Small intestine (tissue), 7 donors: ENCODE measurements around the gene POP4. TPM values are rescaled to one million over a fixed set of nuclear protein-coding genes. Genes with fewer than 3 reads are reported as not detected.

ENCODE experiments used
- DNase-seq, 2 donors: peaks; one replicate each; pipeline versions ENCODE4 v3.0.0 to v3.0.0-alpha.2; 2013
- FAIRE-seq: peaks from 2 replicates; lab custom pipeline; 2012; peaks lifted over from hg19 to GRCh38; lab: Jason Lieb, UNC
- H3K27ac ChIP-seq, 3 donors: one replicate each; pipeline ENCODE4 v1.5.1; 2013; ENCODE audit warnings: low read length in 2 of 3, mild to moderate bottlenecking in 2 of 3, control low read depth in 1 of 3, inconsistent platforms in 1 of 3, low read depth in 1 of 3, moderate library complexity in 1 of 3
- H3K27me3 ChIP-seq, 3 donors: one replicate each; pipeline ENCODE4 v1.6.1; 2013; ENCODE audit warnings: low read length in 3 of 3, inconsistent platforms in 1 of 3; ENCODE audit not compliant: control insufficient read depth in 3 of 3, insufficient read depth in 3 of 3
- H3K36me3 ChIP-seq, 3 donors: one replicate each; pipeline ENCODE4 v1.6.1; 2013; ENCODE audit warnings: low read length in 3 of 3, inconsistent platforms in 1 of 3, low read depth in 1 of 3, mild to moderate bottlenecking in 1 of 3, moderate library complexity in 1 of 3; ENCODE audit not compliant: control insufficient read depth in 3 of 3, insufficient read depth in 2 of 3
- H3K4me1 ChIP-seq, 3 donors: one replicate each; pipeline ENCODE4 v1.6.1; 2013; ENCODE audit warnings: low read length in 2 of 3, inconsistent platforms in 1 of 3, low read depth in 1 of 3, mild to moderate bottlenecking in 1 of 3, moderate library complexity in 1 of 3; ENCODE audit not compliant: control insufficient read depth in 3 of 3, insufficient read depth in 2 of 3
- H3K4me3 ChIP-seq, 3 donors: one replicate each; pipeline ENCODE4 v1.5.1; 2013; ENCODE audit warnings: low read length in 3 of 3, control low read depth in 1 of 3, inconsistent platforms in 1 of 3, low read depth in 1 of 3, mild to moderate bottlenecking in 1 of 3, moderate library complexity in 1 of 3
- H3K9me3 ChIP-seq, 2 donors: one replicate each; pipeline ENCODE4 v1.6.1; 2013; ENCODE audit warnings: low read depth in 1 of 2, low read length in 1 of 2; ENCODE audit not compliant: control insufficient read depth in 2 of 2, insufficient read depth in 1 of 2
- WGBS, 3 donors: extraction: QIAGEN DNeasy Blood & Tissue Kit; methylation state at CpG; one replicate each; pipeline ENCODE4 v1.1.7; 2013; 5-methylcytosine and 5-hydroxymethylcytosine counted together
- polyA plus RNA-seq, 4 donors: library from polyadenylated mRNA; stranded (reverse) in 3 of 4; unstranded in 1 of 4; fragments of 200-250 nt in 3 of 4; fragments of 120-200 nt in 1 of 4; gene quantifications; one replicate each; pipeline versions ENCODE4 v1.2.1 to v1.2.3, GENCODE V29; 2013
- donor health status: healthy with polysubstance abuse.
- donor health status: control.
- donor health status: control.
- donor health status: Bipolar disorder and iron deficiency.
- donor health status: healthy.

Gene POP4
- polyA plus RNA-seq, 4 donors, result 64.3 to 102 (median 80.8) TPM

- no peak overlapping the region for H3K4me3 ChIP-seq
- no peaks in the 10 kb centered on the region for H3K27me3 ChIP-seq
- FAIRE-seq (no peak), DNase-seq (no peak)
- WGBS, 3 donors, result 41 to 54% (median 45%) methylated on average over 5 of the region's 5 CpGs
- H3K36me3 ChIP-seq, result no peaks in the 10 kb centered on the region
- no peaks in the 10 kb centered on the region for H3K4me1 ChIP-seq
- H3K27ac ChIP-seq, result no peak overlapping the region
- no peaks in the 10 kb centered on the region for H3K9me3 ChIP-seq
Observed at GRCh38 chr19:29645491-29645867, 39.4 kb downstream of the POP4 start.

GRCh38 chr19:29645911-29646310 lies 39.8 kb downstream of the POP4 start:
- Histone ChIP-seq H3K9me3 (no peaks in the 10 kb centered on the region), H3K36me3 (no peaks in the 10 kb centered on the region), H3K27me3 (no peaks in the 10 kb centered on the region), H3K27ac (no peak overlapping the region), H3K4me3 (no peak overlapping the region), H3K4me1 (no peaks in the 10 kb centered on the region)
- WGBS, 3 donors, result 20 to 43% (median 27%) methylated on average over 8 of the region's 8 CpGs
- no peak for DNase-seq
- no peak for FAIRE-seq

GRCh38 chr19:29650772-29651387 lies 44.8 kb downstream of the POP4 start:
- H3K9me3 ChIP-seq, result no peaks in the 10 kb centered on the region
- DNase-seq (no peak), FAIRE-seq (no peak)
- 57 to 64% (median 62%) methylated on average over 7 of the region's 7 CpGs for WGBS, 3 donors
- peaks cover 0 to 3% (median 2%) of the 10 kb centered on the region in 3 donors for H3K27me3 ChIP-seq
- H3K4me3 ChIP-seq, result no peak overlapping the region
- H3K27ac ChIP-seq, result no peak overlapping the region
- H3K36me3 ChIP-seq, result no peaks in the 10 kb centered on the region
- no peaks in the 10 kb centered on the region for H3K4me1 ChIP-seq

GRCh38 chr19:29651622-29652394 lies 45.7 kb downstream of the POP4 start:
- Histone ChIP-seq H3K27me3 (peaks cover 0 to 3% (median 2%) of the 10 kb centered on the region in 3 donors), H3K4me1 (no peaks in the 10 kb centered on the region), H3K27ac (no peak overlapping the region), H3K9me3 (no peaks in the 10 kb centered on the region), H3K4me3 (no peak overlapping the region), H3K36me3 (no peaks in the 10 kb centered on the region)
- FAIRE-seq, result no peak
- no peak for DNase-seq
- WGBS, 3 donors, result 80 to 84% (median 82%) methylated on average over 7 of the region's 7 CpGs

- DNase-seq (no peak), FAIRE-seq (no peak)
- Histone ChIP-seq H3K27ac (no peak overlapping the region), H3K4me1 (no peaks in the 10 kb centered on the region), H3K36me3 (no peaks in the 10 kb centered on the region), H3K27me3 (peaks cover 0 to 3% (median 2%) of the 10 kb centered on the region in 3 donors), H3K9me3 (no peaks in the 10 kb centered on the region), H3K4me3 (no peak overlapping the region)
- WGBS, 3 donors, result 89 to 93% (median 90%) methylated on average over 5 of the region's 5 CpGs
Observed at GRCh38 chr19:29653398-29653797, 47.3 kb downstream of the POP4 start.

GRCh38 chr19:29655648-29656335 lies 49.7 kb downstream of the POP4 start:
- Histone ChIP-seq H3K36me3 (no peaks in the 10 kb centered on the region), H3K4me3 (no peak overlapping the region), H3K27ac (no peak overlapping the region), H3K4me1 (no peaks in the 10 kb centered on the region), H3K9me3 (no peaks in the 10 kb centered on the region), H3K27me3 (peaks cover 0 to 3% (median 2%) of the 10 kb centered on the region in 3 donors)
- FAIRE-seq (no peak), DNase-seq (no peak)
- 50 to 66% (median 62%) methylated on average over 4 of the region's 4 CpGs for WGBS, 3 donors

- Histone ChIP-seq H3K9me3 (no peaks in the 10 kb centered on the region), H3K4me3 (no peak overlapping the region), H3K27ac (no peak overlapping the region), H3K27me3 (peaks cover 0 to 8% (median under 1%) of the 10 kb centered on the region in 3 donors), H3K4me1 (no peaks in the 10 kb centered on the region), H3K36me3 (no peaks in the 10 kb centered on the region)
- no peak for DNase-seq
- WGBS, 3 donors, result 77 to 81% (median 78%) methylated on average over 5 of the region's 5 CpGs
- FAIRE-seq, result no peak
Observed at GRCh38 chr19:29658221-29658991, 52.3 kb downstream of the POP4 start.

GRCh38 chr19:29660835-29661234 lies 54.8 kb downstream of the POP4 start:
- peaks cover 0 to 1% (median 0%) of the 10 kb centered on the region in 3 donors for H3K4me1 ChIP-seq
- whole genome bisulfite sequencing, 3 donors, result 46 to 57% (median 48%) methylated on average over 10 of the region's 10 CpGs
- FAIRE-seq (no peak), DNase-seq (no peak)
- no peak overlapping the region for H3K4me3 ChIP-seq
- H3K36me3 ChIP-seq, result no peaks in the 10 kb centered on the region
- H3K9me3 ChIP-seq, result no peaks in the 10 kb centered on the region
- H3K27ac ChIP-seq, result no peak overlapping the region
- H3K27me3 ChIP-seq, result peaks cover 0 to 5% (median 0%) of the 10 kb centered on the region in 3 donors
